ES-I3 (cell line): ENCODE measurements around the gene BIN1.

ENCODE experiments used
- H3K36me3 ChIP-seq: 2 replicates; pipeline ENCODE4 v1.6.1; 2013; ENCODE audit warnings: mild to moderate bottlenecking, low read length, control low read depth, moderate library complexity; ENCODE audit not compliant: insufficient read depth
- H3K4me1 ChIP-seq: 2 replicates; pipeline ENCODE4 v1.6.1; 2013; ENCODE audit warnings: mild to moderate bottlenecking, control low read depth, low read length; ENCODE audit not compliant: insufficient read depth
- H3K9ac ChIP-seq: 2 replicates; pipeline ENCODE4 v1.6.1; 2013; ENCODE audit warnings: low read depth, mild to moderate bottlenecking, low read length, moderate library complexity
- H3K9me3 ChIP-seq: 2 replicates; pipeline ENCODE4 v1.6.1; 2013; ENCODE audit warnings: mild to moderate bottlenecking, low read length, moderate library complexity; ENCODE audit not compliant: control insufficient read depth, insufficient read depth

Gene BIN1

GRCh38 chr2:127094509-127095366 lies 12.2 kb downstream of the BIN1 start:
- Histone ChIP-seq H3K9me3 (no peaks in the 10 kb centered on the region), H3K9ac (no peak overlapping the region), H3K36me3 (no peaks in the 10 kb centered on the region), H3K4me1 (peaks cover 23% of the 10 kb centered on the region)

- Histone ChIP-seq H3K4me1 (peaks cover 23% of the 10 kb centered on the region), H3K9ac (no peak overlapping the region), H3K36me3 (no peaks in the 10 kb centered on the region), H3K9me3 (no peaks in the 10 kb centered on the region)
Measured at GRCh38 chr2:127093648-127094210, 13.2 kb downstream of the BIN1 start.

GRCh38 chr2:127092901-127093516 lies 13.9 kb downstream of the BIN1 start:
- H3K9ac ChIP-seq = no peak overlapping the region
- no peaks in the 10 kb centered on the region for H3K36me3 ChIP-seq

GRCh38 chr2:127092306-127092705 lies 14.6 kb downstream of the BIN1 start:
- Histone ChIP-seq H3K9ac (no peak overlapping the region), H3K36me3 (no peaks in the 10 kb centered on the region), H3K9me3 (no peaks in the 10 kb centered on the region), H3K4me1 (peaks cover 18% of the 10 kb centered on the region)

More at GRCh38 chr2:127092901-127093516, 13.9 kb downstream of the BIN1 start:
- H3K4me1 ChIP-seq = peaks cover 21% of the 10 kb centered on the region
- no peaks in the 10 kb centered on the region for H3K9me3 ChIP-seq

- Histone ChIP-seq H3K4me1 (peaks cover 18% of the 10 kb centered on the region), H3K36me3 (no peaks in the 10 kb centered on the region), H3K9ac (no peak overlapping the region), H3K9me3 (no peaks in the 10 kb centered on the region)
Measured at GRCh38 chr2:127091886-127092285, 15.1 kb downstream of the BIN1 start.

- Histone ChIP-seq H3K9me3 (no peaks in the 10 kb centered on the region), H3K4me1 (peaks cover 16% of the 10 kb centered on the region), H3K9ac (no peak overlapping the region)
Measured at GRCh38 chr2:127091148-127091547, 15.8 kb downstream of the BIN1 start.

GRCh38 chr2:127090281-127091120 lies 16.5 kb downstream of the BIN1 start:
- no peak overlapping the region for H3K9ac ChIP-seq
- no peaks in the 10 kb centered on the region for H3K36me3 ChIP-seq
- peaks cover 14% of the 10 kb centered on the region for H3K4me1 ChIP-seq
- no peaks in the 10 kb centered on the region for H3K9me3 ChIP-seq

More at GRCh38 chr2:127091148-127091547, 15.8 kb downstream of the BIN1 start:
- no peaks in the 10 kb centered on the region for H3K36me3 ChIP-seq

GRCh38 chr2:127089478-127090235 lies 17.3 kb downstream of the BIN1 start:
- H3K9me3 ChIP-seq = no peaks in the 10 kb centered on the region
- peaks cover 11% of the 10 kb centered on the region for H3K4me1 ChIP-seq
- no peak overlapping the region for H3K9ac ChIP-seq

GRCh38 chr2:127088706-127089105 lies 18.2 kb downstream of the BIN1 start:
- Histone ChIP-seq H3K36me3 (no peaks in the 10 kb centered on the region), H3K9ac (no peak overlapping the region), H3K9me3 (no peaks in the 10 kb centered on the region), H3K4me1 (peaks cover 14% of the 10 kb centered on the region)

More at GRCh38 chr2:127089478-127090235, 17.3 kb downstream of the BIN1 start:
- no peaks in the 10 kb centered on the region for H3K36me3 ChIP-seq

- Histone ChIP-seq H3K9ac (no peak overlapping the region), H3K4me1 (peaks cover 15% of the 10 kb centered on the region), H3K9me3 (no peaks in the 10 kb centered on the region), H3K36me3 (no peaks in the 10 kb centered on the region)
Measured at GRCh38 chr2:127087791-127088495, 19.0 kb downstream of the BIN1 start.

GRCh38 chr2:127086990-127087790 lies 19.8 kb downstream of the BIN1 start:
- H3K9me3 ChIP-seq = no peaks in the 10 kb centered on the region
- no peaks in the 10 kb centered on the region for H3K36me3 ChIP-seq
- H3K4me1 ChIP-seq = peaks cover 19% of the 10 kb centered on the region
- peak overlapping the region; percentile 15; the same call in 1 of the 2 replicates for H3K9ac ChIP-seq

GRCh38 chr2:127085317-127085681 lies 21.7 kb downstream of the BIN1 start:
- Histone ChIP-seq H3K9ac (no peak overlapping the region), H3K9me3 (no peaks in the 10 kb centered on the region), H3K36me3 (no peaks in the 10 kb centered on the region), H3K4me1 (peaks cover 28% of the 10 kb centered on the region)
